Progenitor cell of endocrine pancreas (in vitro differentiated cells): Measurements from ENCODE around the gene ARL4C. TPM values are rescaled to one million over a fixed set of nuclear protein-coding genes. Genes with fewer than 3 reads are reported as not detected.

Experiments used
- DNase-seq: peaks from one replicate; pipeline ENCODE4 v3.0.0; 2021; ENCODE audit warnings: low spot score; ENCODE audit not compliant: unreplicated experiment
- H3K27ac Mint-ChIP-seq: 2 replicates; pipeline ENCODE4 v1.8.0; 2021; ENCODE audit warnings: mild to moderate bottlenecking, moderate library complexity, mixed read lengths
- H3K27me3 Mint-ChIP-seq: 2 replicates; pipeline ENCODE4 v1.8.0; 2021; ENCODE audit warnings: mixed read lengths
- H3K36me3 Mint-ChIP-seq: 2 replicates; pipeline ENCODE4 v1.8.0; 2022; ENCODE audit warnings: mixed read lengths; ENCODE audit not compliant: insufficient read depth
- H3K4me1 Mint-ChIP-seq: 2 replicates; pipeline ENCODE4 v1.8.0; 2021; ENCODE audit warnings: low read depth, mixed read lengths
- H3K4me3 Mint-ChIP-seq: 2 replicates; pipeline ENCODE4 v1.8.0; 2021; ENCODE audit warnings: low read depth, mild to moderate bottlenecking, moderate library complexity, mixed read lengths
- H3K9me3 Mint-ChIP-seq: 2 replicates; pipeline ENCODE4 v1.8.0; 2021; ENCODE audit warnings: low read depth, mixed read lengths
- total RNA-seq: library from RNA; stranded (reverse); gene quantifications from 2 replicates; pipeline ENCODE4 v1.2.1, GENCODE V29; 2021
- TF ChIP-seq, protein P1 (sequence below): fragments of 200-600 bp; sonication (generic); IDR thresholded peaks from one replicate; pipeline ENCODE4 v1.5.0; 2021; ENCODE audit warnings: antibody characterized with exemption, mild to moderate bottlenecking; ENCODE audit not compliant: unreplicated experiment

The ARL4C gene
- total RNA-seq, 1 donor from 2014 or later, result 39.9 TPM

DNA sequence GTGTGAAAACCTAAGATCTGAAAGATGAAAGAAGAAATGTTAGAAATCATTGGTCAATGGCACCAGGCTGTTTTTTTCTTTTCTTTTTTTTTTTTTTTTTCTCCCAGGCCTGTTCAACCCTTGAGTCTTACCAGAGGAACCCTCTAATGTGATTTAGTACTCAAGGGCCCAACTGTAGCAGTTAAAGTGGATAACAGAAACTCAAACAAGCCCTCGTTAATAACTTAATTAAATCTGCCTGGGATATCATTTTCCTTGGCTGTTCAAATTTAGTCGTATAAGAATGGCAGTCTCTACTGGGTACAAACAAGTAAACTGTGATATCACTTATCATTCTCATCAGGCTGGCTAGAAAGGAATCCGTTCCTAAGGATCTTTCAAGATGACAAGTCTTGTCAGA lies 16.5 kb downstream of the ARL4C start:
- no peaks in the 10 kb centered on the region for H3K27me3 Mint-ChIP-seq
- no peaks in the 10 kb centered on the region for H3K36me3 Mint-ChIP-seq
- TF ChIP-seq, protein P1, sequence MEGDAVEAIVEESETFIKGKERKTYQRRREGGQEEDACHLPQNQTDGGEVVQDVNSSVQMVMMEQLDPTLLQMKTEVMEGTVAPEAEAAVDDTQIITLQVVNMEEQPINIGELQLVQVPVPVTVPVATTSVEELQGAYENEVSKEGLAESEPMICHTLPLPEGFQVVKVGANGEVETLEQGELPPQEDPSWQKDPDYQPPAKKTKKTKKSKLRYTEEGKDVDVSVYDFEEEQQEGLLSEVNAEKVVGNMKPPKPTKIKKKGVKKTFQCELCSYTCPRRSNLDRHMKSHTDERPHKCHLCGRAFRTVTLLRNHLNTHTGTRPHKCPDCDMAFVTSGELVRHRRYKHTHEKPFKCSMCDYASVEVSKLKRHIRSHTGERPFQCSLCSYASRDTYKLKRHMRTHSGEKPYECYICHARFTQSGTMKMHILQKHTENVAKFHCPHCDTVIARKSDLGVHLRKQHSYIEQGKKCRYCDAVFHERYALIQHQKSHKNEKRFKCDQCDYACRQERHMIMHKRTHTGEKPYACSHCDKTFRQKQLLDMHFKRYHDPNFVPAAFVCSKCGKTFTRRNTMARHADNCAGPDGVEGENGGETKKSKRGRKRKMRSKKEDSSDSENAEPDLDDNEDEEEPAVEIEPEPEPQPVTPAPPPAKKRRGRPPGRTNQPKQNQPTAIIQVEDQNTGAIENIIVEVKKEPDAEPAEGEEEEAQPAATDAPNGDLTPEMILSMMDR, result no peak
- no peak overlapping the region for H3K27ac Mint-ChIP-seq
- H3K9me3 Mint-ChIP-seq, result peaks cover 4% of the 10 kb centered on the region
- DNase-seq, result no peak
- H3K4me1 Mint-ChIP-seq, result no peaks in the 10 kb centered on the region
- no peak overlapping the region for H3K4me3 Mint-ChIP-seq

DNA sequence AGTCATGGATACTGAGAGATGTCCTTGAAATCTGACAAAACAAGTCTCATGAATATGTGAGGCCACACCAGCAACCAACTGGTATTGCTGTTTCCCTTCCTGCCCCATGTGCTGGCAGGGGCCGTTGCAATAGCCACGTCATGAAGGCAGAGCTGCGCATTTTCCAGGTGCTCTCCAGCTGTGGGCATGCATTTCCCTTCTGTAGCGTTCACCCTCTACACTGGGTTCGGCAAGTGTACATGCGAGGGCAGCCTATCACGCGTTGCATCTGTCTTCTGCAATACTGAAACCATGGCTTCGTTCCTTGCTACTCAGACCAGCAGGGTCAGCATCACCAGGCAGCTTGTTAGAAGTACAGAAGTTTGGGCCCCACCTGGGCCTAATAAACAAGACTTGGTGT lies 17.4 kb downstream of the ARL4C start:
- H3K27me3 Mint-ChIP-seq, result no peaks in the 10 kb centered on the region
- peaks cover 4% of the 10 kb centered on the region for H3K9me3 Mint-ChIP-seq
- no peak overlapping the region for H3K4me3 Mint-ChIP-seq
- H3K27ac Mint-ChIP-seq, result no peak overlapping the region
- TF ChIP-seq, protein P1, result no peak
- H3K36me3 Mint-ChIP-seq, result no peaks in the 10 kb centered on the region
- DNase-seq, result no peak
- H3K4me1 Mint-ChIP-seq, result no peaks in the 10 kb centered on the region

DNA sequence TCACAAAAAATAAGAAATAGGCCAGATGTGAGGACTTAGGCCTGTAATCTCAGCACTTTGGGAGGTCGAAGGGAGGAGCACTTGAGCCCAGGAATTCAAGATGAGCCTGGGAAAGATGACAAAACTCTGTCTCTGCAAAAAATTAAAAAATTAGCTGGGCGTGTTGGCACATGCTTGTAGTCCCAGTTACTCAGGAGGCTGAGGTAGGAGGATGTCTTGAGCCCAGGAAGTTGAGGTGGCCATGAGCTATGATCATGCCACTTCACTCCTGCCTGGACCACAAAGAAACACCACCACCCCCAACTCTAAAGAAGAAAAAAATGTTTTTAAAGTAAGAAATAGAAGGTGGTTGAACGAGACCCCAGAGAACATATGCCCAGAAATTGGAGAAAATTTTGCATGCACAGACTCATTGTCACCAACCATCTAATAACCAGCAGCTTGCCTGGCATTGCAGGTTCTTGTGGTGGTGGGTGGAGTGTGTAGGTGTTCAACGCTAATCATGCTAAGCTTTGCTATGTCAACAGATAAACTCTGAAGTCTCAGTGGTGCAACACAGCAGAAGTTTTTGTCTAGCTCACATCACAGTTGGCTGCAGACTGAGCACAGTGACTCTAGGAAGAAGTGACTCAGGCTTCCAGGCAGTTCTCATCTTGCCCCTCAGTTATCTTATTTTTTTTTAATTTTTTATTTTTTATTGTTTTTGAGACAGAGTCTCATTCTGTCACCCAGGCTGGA lies 18.6 kb downstream of the ARL4C start:
- TF ChIP-seq, protein P1, result no peak
- Mint-ChIP-seq H3K9me3 (peaks cover 4% of the 10 kb centered on the region), H3K36me3 (no peaks in the 10 kb centered on the region), H3K27me3 (no peaks in the 10 kb centered on the region), H3K4me3 (no peak overlapping the region), H3K27ac (no peak overlapping the region), H3K4me1 (no peaks in the 10 kb centered on the region)
- DNase-seq, result no peak

GRCh38 chr2:234476766-234477165 lies 20.1 kb downstream of the ARL4C start:
- no peak overlapping the region for H3K27ac Mint-ChIP-seq
- H3K36me3 Mint-ChIP-seq, result no peaks in the 10 kb centered on the region
- no peaks in the 10 kb centered on the region for H3K4me1 Mint-ChIP-seq
- DNase-seq, result no peak
- no peaks in the 10 kb centered on the region for H3K27me3 Mint-ChIP-seq
- H3K9me3 Mint-ChIP-seq, result peaks cover 4% of the 10 kb centered on the region
- H3K4me3 Mint-ChIP-seq, result no peak overlapping the region
- TF ChIP-seq, protein P1, result no peak

DNA sequence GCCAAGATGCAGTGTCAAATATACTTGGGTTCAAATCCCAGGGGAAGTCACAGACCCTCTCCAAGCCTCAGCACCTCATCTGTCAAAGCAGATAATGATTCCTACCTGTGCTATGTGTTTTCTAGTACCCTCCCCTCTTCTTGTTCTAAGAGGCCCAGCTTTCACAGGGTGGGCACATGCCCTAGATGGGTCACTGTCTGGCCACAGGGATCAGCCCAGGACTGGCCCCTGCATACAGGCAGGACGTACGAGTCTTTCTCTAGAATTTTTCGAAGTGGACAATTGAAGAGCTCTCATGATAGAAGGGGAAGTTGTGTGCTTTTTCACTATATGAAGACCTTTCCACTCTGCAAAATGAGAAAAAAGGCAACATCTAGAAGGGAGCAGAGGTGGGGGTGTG lies 22.2 kb downstream of the ARL4C start:
- DNase-seq, result no peak
- Mint-ChIP-seq H3K4me3 (no peak overlapping the region), H3K27ac (no peak overlapping the region), H3K4me1 (no peaks in the 10 kb centered on the region), H3K9me3 (no peaks in the 10 kb centered on the region), H3K36me3 (no peaks in the 10 kb centered on the region), H3K27me3 (no peaks in the 10 kb centered on the region)
- TF ChIP-seq, protein P1, result no peak
